MM.1S (cell line): Measurements from ENCODE around the gene ZNF451.

ENCODE experiments used
- EZH2 ChIP-seq: fragments of 300-600 bp; sonication (generic); optimal IDR thresholded peaks from 2 replicates; pipeline ENCODE3; 2017; ENCODE audit warnings: low read depth, mild to moderate bottlenecking, antibody characterized with exemption, low read length, mixed read lengths
- TF ChIP-seq, protein P1 (sequence below): fragments of 300-600 bp; sonication (generic); IDR thresholded peaks from 2 replicates; pipeline ENCODE4 v1.5.1; 2016; ENCODE audit warnings: antibody characterized with exemption, low read length, mixed read lengths

DNA sequence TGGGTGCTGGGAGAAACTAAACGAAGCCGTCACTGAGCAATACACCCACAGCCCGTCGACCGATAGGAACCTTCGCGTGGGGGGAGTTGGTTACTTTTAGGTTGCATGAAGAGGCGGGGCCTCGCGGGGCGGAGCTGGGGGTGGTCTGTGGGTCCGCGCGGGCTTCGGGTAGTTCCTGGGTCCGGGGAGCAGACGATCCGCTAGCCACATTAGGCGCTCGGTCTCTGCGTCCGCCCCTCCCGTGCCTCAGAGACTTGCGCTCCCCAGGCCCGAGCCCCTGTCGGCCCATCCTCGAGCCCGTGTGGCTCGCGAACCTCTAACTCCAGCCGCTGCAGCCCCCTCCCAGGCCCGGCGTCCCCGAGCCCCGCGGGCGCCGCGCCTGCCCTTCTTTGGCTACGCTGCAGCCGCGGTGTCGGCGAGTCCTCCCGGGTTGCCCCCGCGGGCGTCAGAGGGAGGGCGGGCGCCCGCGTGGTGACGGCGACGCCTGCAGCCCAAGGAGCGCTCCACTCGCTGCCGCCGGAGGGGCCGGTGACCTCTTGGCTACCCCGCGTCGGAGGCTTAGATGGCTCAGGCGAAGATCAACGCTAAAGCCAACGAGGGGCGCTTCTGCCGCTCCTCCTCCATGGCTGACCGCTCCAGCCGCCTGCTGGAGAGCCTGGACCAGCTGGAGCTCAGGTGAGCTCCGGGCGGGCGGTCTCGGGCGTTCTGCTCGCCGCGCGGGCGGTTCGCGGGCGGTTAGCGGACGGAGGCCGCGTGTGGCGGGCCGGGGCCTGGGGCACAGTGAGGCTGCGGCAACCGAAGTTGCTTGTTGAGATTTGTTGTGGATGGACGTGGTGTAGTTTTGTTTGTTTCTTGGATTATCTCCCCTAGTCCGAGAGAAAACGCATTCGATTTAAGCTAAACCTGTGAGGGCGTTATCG, 82.4 kb downstream of the ZNF451 start, which contains the start of gene BAG2:
- TF ChIP-seq, protein P1, sequence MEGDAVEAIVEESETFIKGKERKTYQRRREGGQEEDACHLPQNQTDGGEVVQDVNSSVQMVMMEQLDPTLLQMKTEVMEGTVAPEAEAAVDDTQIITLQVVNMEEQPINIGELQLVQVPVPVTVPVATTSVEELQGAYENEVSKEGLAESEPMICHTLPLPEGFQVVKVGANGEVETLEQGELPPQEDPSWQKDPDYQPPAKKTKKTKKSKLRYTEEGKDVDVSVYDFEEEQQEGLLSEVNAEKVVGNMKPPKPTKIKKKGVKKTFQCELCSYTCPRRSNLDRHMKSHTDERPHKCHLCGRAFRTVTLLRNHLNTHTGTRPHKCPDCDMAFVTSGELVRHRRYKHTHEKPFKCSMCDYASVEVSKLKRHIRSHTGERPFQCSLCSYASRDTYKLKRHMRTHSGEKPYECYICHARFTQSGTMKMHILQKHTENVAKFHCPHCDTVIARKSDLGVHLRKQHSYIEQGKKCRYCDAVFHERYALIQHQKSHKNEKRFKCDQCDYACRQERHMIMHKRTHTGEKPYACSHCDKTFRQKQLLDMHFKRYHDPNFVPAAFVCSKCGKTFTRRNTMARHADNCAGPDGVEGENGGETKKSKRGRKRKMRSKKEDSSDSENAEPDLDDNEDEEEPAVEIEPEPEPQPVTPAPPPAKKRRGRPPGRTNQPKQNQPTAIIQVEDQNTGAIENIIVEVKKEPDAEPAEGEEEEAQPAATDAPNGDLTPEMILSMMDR: no peak
- no peak for TF ChIP-seq EZH2
